Measurements from ENCODE around the gene SGIP1.
"Not testable (repeated sequence)": the region's sequence is repeated elsewhere in the genome, so short reads cannot be mapped to it uniquely, and the experiment has no call there.

DNA sequence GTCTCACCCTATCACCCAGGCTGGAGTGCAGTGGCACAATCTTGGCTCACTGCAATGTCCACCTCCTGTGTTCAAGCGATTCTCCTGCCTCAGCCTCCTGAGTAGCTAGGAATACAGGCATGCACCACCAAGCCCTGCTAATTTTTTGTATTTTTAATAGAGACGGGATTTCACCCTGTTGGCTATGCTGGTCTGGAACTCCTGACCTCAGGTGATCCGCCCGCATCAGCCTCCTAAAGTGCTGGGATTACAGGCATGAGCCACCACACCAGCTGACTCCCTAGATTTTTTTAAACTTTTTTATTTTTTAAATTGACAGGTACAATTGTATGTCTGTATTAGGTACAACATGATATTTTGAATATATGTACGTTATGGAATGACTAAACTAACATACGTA lies 200.6 kb downstream of the SGIP1 start:
- TF ChIP-seq, protein P1, sequence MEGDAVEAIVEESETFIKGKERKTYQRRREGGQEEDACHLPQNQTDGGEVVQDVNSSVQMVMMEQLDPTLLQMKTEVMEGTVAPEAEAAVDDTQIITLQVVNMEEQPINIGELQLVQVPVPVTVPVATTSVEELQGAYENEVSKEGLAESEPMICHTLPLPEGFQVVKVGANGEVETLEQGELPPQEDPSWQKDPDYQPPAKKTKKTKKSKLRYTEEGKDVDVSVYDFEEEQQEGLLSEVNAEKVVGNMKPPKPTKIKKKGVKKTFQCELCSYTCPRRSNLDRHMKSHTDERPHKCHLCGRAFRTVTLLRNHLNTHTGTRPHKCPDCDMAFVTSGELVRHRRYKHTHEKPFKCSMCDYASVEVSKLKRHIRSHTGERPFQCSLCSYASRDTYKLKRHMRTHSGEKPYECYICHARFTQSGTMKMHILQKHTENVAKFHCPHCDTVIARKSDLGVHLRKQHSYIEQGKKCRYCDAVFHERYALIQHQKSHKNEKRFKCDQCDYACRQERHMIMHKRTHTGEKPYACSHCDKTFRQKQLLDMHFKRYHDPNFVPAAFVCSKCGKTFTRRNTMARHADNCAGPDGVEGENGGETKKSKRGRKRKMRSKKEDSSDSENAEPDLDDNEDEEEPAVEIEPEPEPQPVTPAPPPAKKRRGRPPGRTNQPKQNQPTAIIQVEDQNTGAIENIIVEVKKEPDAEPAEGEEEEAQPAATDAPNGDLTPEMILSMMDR (conservative IDR thresholded peaks at IDR 0.05; ENCODE audit: low read depth, low read length), result not testable (repeated sequence)
- not testable (repeated sequence) for TF ChIP-seq FOS, POLR2A, RFX5 (IDR thresholded peaks at IDR 0.05; ENCODE audit: low read depth, low read length)
- TF ChIP-seq, protein P2, sequence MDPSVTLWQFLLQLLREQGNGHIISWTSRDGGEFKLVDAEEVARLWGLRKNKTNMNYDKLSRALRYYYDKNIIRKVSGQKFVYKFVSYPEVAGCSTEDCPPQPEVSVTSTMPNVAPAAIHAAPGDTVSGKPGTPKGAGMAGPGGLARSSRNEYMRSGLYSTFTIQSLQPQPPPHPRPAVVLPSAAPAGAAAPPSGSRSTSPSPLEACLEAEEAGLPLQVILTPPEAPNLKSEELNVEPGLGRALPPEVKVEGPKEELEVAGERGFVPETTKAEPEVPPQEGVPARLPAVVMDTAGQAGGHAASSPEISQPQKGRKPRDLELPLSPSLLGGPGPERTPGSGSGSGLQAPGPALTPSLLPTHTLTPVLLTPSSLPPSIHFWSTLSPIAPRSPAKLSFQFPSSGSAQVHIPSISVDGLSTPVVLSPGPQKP (IDR thresholded peaks at IDR 0.05; ENCODE audit: borderline replicate concordance, low read depth, low read length), result not testable (repeated sequence)
- TF ChIP-seq, protein P3, sequence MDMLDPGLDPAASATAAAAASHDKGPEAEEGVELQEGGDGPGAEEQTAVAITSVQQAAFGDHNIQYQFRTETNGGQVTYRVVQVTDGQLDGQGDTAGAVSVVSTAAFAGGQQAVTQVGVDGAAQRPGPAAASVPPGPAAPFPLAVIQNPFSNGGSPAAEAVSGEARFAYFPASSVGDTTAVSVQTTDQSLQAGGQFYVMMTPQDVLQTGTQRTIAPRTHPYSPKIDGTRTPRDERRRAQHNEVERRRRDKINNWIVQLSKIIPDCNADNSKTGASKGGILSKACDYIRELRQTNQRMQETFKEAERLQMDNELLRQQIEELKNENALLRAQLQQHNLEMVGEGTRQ (IDR thresholded peaks at IDR 0.05; ENCODE audit: low read depth, low read length), result not testable (repeated sequence)

Data from IMR-90 (cell line).